ENCODE results near the gene SPATS2L.

DNA sequence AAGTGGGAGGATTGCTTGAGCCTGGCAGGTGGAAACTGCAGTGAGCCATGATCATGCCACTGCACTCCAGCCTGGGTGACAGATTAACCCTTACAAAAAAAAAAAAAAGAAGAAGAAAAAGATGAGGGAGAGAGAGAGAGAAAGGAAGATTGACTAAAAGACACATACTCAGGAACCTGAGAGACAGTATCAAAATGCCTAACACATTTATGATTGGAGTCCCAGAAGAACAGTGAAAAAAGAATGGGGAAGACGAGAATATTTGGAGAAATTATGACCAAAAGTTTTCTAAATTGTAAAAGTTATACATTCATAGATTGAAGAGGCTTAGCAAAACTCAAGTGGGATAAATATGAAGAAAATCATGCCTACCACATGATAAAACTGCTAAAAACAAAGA, 19.9 kb upstream of the SPATS2L start:
- TF ChIP-seq, protein P1, sequence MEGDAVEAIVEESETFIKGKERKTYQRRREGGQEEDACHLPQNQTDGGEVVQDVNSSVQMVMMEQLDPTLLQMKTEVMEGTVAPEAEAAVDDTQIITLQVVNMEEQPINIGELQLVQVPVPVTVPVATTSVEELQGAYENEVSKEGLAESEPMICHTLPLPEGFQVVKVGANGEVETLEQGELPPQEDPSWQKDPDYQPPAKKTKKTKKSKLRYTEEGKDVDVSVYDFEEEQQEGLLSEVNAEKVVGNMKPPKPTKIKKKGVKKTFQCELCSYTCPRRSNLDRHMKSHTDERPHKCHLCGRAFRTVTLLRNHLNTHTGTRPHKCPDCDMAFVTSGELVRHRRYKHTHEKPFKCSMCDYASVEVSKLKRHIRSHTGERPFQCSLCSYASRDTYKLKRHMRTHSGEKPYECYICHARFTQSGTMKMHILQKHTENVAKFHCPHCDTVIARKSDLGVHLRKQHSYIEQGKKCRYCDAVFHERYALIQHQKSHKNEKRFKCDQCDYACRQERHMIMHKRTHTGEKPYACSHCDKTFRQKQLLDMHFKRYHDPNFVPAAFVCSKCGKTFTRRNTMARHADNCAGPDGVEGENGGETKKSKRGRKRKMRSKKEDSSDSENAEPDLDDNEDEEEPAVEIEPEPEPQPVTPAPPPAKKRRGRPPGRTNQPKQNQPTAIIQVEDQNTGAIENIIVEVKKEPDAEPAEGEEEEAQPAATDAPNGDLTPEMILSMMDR (IDR thresholded peaks at IDR 0.05), result no peak
- TF ChIP-seq POLR2AphosphoS5 (IDR thresholded peaks at IDR 0.05) (no peak), POLR2A (IDR thresholded peaks at IDR 0.05; ENCODE audit: low read depth) (no peak)

Data from esophagus muscularis mucosa (tissue), 3 donors.